HEK293T (cell line): Measurements from ENCODE around the gene FBXO34.

Source experiments
- FOXA1 ChIP-seq: fragments of 450-650 bp; IDR thresholded peaks from 2 replicates; pipeline ENCODE4 v1.6.1; 2016; ENCODE audit warnings: mild to moderate bottlenecking
- FOXK2 ChIP-seq: fragments of 450-650 bp; IDR thresholded peaks from 2 replicates; pipeline ENCODE4 v1.6.1; 2016; ENCODE audit warnings: mild to moderate bottlenecking
- SP1 ChIP-seq: fragments of 450-650 bp; IDR thresholded peaks from 2 replicates; pipeline ENCODE4 v1.6.1; 2017
- ZNF384 ChIP-seq: fragments of 450-650 bp; IDR thresholded peaks from 2 replicates; pipeline ENCODE4 v1.6.1; 2016
- TF ChIP-seq, protein P1 (sequence below): fragments of 450-650 bp; IDR thresholded peaks from 2 replicates; pipeline ENCODE4 v1.6.1; 2016

DNA sequence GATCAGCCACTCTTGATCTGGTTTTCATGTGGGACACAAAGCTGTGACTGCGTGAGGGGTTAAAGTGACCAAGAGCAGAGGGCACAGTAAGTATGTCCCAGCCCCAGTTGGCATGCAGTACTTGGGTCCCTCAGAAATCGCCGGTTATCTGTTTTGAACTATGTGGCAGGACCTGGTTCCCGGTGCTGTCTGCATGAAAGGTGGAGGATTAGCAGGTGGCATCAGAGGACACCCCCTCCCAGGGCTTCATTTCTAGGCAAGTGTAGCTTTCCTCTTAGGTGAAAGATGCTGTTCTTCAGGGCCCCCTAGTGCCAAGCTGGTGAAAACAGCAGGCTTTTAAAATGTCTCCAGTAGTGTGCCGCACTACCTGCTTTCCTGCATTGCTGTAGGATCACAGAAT lies 83.3 kb downstream of the FBXO34 start:
- TF ChIP-seq ZNF384, result no peak
- TF ChIP-seq SP1, result no peak
- no peak for TF ChIP-seq FOXA1
- no peak for TF ChIP-seq FOXK2
- TF ChIP-seq, protein P1, sequence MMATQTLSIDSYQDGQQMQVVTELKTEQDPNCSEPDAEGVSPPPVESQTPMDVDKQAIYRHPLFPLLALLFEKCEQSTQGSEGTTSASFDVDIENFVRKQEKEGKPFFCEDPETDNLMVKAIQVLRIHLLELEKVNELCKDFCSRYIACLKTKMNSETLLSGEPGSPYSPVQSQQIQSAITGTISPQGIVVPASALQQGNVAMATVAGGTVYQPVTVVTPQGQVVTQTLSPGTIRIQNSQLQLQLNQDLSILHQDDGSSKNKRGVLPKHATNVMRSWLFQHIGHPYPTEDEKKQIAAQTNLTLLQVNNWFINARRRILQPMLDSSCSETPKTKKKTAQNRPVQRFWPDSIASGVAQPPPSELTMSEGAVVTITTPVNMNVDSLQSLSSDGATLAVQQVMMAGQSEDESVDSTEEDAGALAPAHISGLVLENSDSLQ, result no peak
